HFFc6 (cell line): ENCODE data around the gene ARPC1B. TPM values are rescaled to one million over a fixed set of nuclear protein-coding genes. Genes with fewer than 3 reads are reported as not detected.
"Not testable (repeated sequence)": the region's sequence is repeated elsewhere in the genome, so short reads cannot be mapped to it uniquely, and the experiment has no call there.

Experiments used
- DNase-seq: peaks from one replicate; pipeline ENCODE4 v3.0.0-alpha.2; 2018
- H3K27ac Mint-ChIP-seq: 2 replicates; pipeline ENCODE4 v1.8.0; 2020; ENCODE audit warnings: mild to moderate bottlenecking, mixed read lengths
- H3K27me3 Mint-ChIP-seq: 2 replicates; pipeline ENCODE4 v1.8.0; 2021; ENCODE audit warnings: mild to moderate bottlenecking, moderate library complexity, mixed read lengths; ENCODE audit not compliant: insufficient read depth
- H3K36me3 Mint-ChIP-seq: 2 replicates; pipeline ENCODE4 v1.8.0; 2021; ENCODE audit warnings: low read depth, mixed read lengths
- H3K4me1 Mint-ChIP-seq: 2 replicates; pipeline ENCODE4 v1.8.0; 2020; ENCODE audit warnings: low read depth, mixed read lengths
- H3K4me3 Mint-ChIP-seq: 2 replicates; pipeline ENCODE4 v1.8.0; 2020; ENCODE audit warnings: mild to moderate bottlenecking, moderate library complexity, mixed read lengths
- H3K9me3 Mint-ChIP-seq: 2 replicates; pipeline ENCODE4 v1.8.0; 2020; ENCODE audit warnings: mild to moderate bottlenecking, mixed read lengths
- total RNA-seq, 6 experiments: library from RNA; stranded (reverse); fragmentation: NEBNext Ultra II Directional; extraction: Animal tissue kit (Norgen Biotek cat#: 25700); gene quantifications; 2 replicates in 1 of 6; 3 replicates in 5 of 6; pipeline ENCODE4 v1.2.3, GENCODE V29; 2021
- TF ChIP-seq, protein P1 (sequence below): fragments of 200-600 bp; sonication (generic); IDR thresholded peaks from 2 replicates; pipeline ENCODE4 v1.5.0; 2021; ENCODE audit warnings: antibody characterized with exemption, mild to moderate bottlenecking

Gene ARPC1B
- total RNA-seq, 6 experiments from 2014 or later: 233 to 281 (median 249) TPM

DNA sequence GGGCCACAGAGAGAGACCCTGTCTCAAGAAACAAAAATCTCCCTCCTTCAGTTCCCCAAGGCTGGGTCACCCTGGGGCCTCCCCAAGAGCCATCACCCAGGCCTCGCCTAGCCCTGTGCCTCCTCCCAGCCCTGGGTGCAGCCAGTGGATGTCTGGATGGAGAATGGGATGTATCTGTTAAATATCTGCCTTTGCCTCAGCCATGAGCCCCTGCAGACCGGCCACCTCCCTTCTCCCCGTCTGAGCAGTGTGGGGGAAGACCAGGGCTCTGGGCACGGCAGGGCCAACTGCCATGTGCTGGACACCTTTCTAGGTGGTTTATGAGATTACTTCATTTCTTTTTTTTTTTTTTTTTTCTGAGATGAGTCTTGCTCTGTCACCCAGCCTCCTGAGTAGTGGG is 10.0 kb downstream of the ARPC1B start:
- DNase-seq: no peak
- H3K27me3 Mint-ChIP-seq: peaks cover 5% of the 10 kb centered on the region
- TF ChIP-seq, protein P1, sequence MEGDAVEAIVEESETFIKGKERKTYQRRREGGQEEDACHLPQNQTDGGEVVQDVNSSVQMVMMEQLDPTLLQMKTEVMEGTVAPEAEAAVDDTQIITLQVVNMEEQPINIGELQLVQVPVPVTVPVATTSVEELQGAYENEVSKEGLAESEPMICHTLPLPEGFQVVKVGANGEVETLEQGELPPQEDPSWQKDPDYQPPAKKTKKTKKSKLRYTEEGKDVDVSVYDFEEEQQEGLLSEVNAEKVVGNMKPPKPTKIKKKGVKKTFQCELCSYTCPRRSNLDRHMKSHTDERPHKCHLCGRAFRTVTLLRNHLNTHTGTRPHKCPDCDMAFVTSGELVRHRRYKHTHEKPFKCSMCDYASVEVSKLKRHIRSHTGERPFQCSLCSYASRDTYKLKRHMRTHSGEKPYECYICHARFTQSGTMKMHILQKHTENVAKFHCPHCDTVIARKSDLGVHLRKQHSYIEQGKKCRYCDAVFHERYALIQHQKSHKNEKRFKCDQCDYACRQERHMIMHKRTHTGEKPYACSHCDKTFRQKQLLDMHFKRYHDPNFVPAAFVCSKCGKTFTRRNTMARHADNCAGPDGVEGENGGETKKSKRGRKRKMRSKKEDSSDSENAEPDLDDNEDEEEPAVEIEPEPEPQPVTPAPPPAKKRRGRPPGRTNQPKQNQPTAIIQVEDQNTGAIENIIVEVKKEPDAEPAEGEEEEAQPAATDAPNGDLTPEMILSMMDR: no peak
- no peaks in the 10 kb centered on the region for H3K9me3 Mint-ChIP-seq
- peaks cover 16% of the 10 kb centered on the region; the same call in 1 of the 2 replicates for H3K36me3 Mint-ChIP-seq
- no peak overlapping the region for H3K4me3 Mint-ChIP-seq
- H3K4me1 Mint-ChIP-seq: peaks cover 24% of the 10 kb centered on the region
- no peak overlapping the region for H3K27ac Mint-ChIP-seq

GRCh38 chr7:99385564-99385963 is 11.0 kb downstream of the ARPC1B start:
- H3K27me3 Mint-ChIP-seq: peaks cover 5% of the 10 kb centered on the region

GRCh38 chr7:99386584-99387238 is 12.2 kb downstream of the ARPC1B start:
- peaks cover 5% of the 10 kb centered on the region for H3K27me3 Mint-ChIP-seq
- DNase-seq: peak; percentile 48
- H3K27ac Mint-ChIP-seq: no peak overlapping the region
- H3K4me3 Mint-ChIP-seq: no peak overlapping the region
- TF ChIP-seq, protein P1: peak; percentile 57
- H3K36me3 Mint-ChIP-seq: peaks cover 12% of the 10 kb centered on the region; the same call in 1 of the 2 replicates
- H3K9me3 Mint-ChIP-seq: no peaks in the 10 kb centered on the region
- H3K4me1 Mint-ChIP-seq: peaks cover 5% of the 10 kb centered on the region; the same call in 1 of the 2 replicates

More at GRCh38 chr7:99385564-99385963, 11.0 kb downstream of the ARPC1B start:
- TF ChIP-seq, protein P1: no peak
- peaks cover 16% of the 10 kb centered on the region; the same call in 1 of the 2 replicates for H3K36me3 Mint-ChIP-seq
- H3K9me3 Mint-ChIP-seq: no peaks in the 10 kb centered on the region
- peaks cover 14% of the 10 kb centered on the region for H3K4me1 Mint-ChIP-seq
- no peak overlapping the region for H3K4me3 Mint-ChIP-seq
- H3K27ac Mint-ChIP-seq: no peak overlapping the region
- DNase-seq: no peak

DNA sequence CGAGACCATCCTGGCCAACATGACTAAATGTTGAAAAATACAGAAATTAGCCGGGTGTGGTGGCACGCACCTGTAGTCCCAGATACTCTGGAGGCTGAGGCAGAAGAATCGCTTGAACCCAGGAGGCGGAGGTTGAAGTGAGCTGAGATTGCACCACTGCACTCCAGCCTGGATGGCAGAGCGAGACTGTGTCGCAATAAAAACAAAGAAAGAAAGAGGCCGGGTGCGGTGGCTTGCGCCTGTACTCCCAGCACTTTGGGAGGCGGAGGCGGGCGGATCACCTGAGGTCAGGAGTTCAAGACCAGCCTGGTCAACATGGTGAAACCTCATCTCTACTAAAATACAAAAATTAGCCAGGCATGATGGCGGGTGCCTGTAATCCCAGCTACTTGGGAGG is 12.7 kb downstream of the ARPC1B start:
- H3K9me3 Mint-ChIP-seq, H3K4me1 Mint-ChIP-seq, H3K27me3 Mint-ChIP-seq, H3K27ac Mint-ChIP-seq, DNase-seq, H3K4me3 Mint-ChIP-seq: not testable (repeated sequence)
- peaks cover 16% of the 10 kb centered on the region; the same call in 1 of the 2 replicates for H3K36me3 Mint-ChIP-seq

GRCh38 chr7:99387912-99388311 is 13.4 kb downstream of the ARPC1B start:
- Mint-ChIP-seq H3K27ac (no peak overlapping the region), H3K4me3 (no peak overlapping the region), H3K27me3 (peaks cover 5% of the 10 kb centered on the region), H3K4me1 (peaks cover 5% of the 10 kb centered on the region; the same call in 1 of the 2 replicates), H3K36me3 (peaks cover 16% of the 10 kb centered on the region; the same call in 1 of the 2 replicates), H3K9me3 (no peaks in the 10 kb centered on the region)
- TF ChIP-seq, protein P1: no peak
- DNase-seq: no peak

- H3K4me1 Mint-ChIP-seq: no peaks in the 10 kb centered on the region
- H3K27ac Mint-ChIP-seq: no peak overlapping the region
- DNase-seq: no peak
- H3K9me3 Mint-ChIP-seq: no peaks in the 10 kb centered on the region
- TF ChIP-seq, protein P1: no peak
- peaks cover 9% of the 10 kb centered on the region for H3K27me3 Mint-ChIP-seq
- peaks cover 21% of the 10 kb centered on the region for H3K36me3 Mint-ChIP-seq
- H3K4me3 Mint-ChIP-seq: no peak overlapping the region
Measured at GRCh38 chr7:99389772-99390171, 15.2 kb downstream of the ARPC1B start.
